Dendritic cell treated with granulocyte-macrophage colony-stimulating factor and Interleukin-4, amounts not matched to agents 40 ng/mL and 50 ng/mL, for 4 days (primary cell): ENCODE data around the gene DDRGK1.

ENCODE experiments used
- H3K27ac Mint-ChIP-seq: one replicate; pipeline ENCODE4 v1.8.0; 2022; ENCODE audit warnings: mild to moderate bottlenecking, mixed read lengths
- H3K27me3 Mint-ChIP-seq: one replicate; pipeline ENCODE4 v1.8.0; 2022; ENCODE audit warnings: mild to moderate bottlenecking, mixed read lengths
- H3K36me3 Mint-ChIP-seq: one replicate; pipeline ENCODE4 v1.8.0; 2022; ENCODE audit warnings: low read depth, mixed read lengths
- H3K4me1 Mint-ChIP-seq: one replicate; pipeline ENCODE4 v1.8.0; 2022; ENCODE audit warnings: low read depth, mixed read lengths
- H3K4me3 Mint-ChIP-seq: one replicate; pipeline ENCODE4 v1.8.0; 2022; ENCODE audit warnings: mild to moderate bottlenecking, moderate library complexity, mixed read lengths
- H3K9me3 Mint-ChIP-seq: one replicate; pipeline ENCODE4 v1.8.0; 2022; ENCODE audit warnings: mixed read lengths
- intact Hi-C: fragments of 100-400 bp; cut with micrococcal nuclease; formaldehyde crosslinking; loops from one replicate; pipeline ENCODE4 v1.15.0; 2022

DDRGK1 gene

DNA sequence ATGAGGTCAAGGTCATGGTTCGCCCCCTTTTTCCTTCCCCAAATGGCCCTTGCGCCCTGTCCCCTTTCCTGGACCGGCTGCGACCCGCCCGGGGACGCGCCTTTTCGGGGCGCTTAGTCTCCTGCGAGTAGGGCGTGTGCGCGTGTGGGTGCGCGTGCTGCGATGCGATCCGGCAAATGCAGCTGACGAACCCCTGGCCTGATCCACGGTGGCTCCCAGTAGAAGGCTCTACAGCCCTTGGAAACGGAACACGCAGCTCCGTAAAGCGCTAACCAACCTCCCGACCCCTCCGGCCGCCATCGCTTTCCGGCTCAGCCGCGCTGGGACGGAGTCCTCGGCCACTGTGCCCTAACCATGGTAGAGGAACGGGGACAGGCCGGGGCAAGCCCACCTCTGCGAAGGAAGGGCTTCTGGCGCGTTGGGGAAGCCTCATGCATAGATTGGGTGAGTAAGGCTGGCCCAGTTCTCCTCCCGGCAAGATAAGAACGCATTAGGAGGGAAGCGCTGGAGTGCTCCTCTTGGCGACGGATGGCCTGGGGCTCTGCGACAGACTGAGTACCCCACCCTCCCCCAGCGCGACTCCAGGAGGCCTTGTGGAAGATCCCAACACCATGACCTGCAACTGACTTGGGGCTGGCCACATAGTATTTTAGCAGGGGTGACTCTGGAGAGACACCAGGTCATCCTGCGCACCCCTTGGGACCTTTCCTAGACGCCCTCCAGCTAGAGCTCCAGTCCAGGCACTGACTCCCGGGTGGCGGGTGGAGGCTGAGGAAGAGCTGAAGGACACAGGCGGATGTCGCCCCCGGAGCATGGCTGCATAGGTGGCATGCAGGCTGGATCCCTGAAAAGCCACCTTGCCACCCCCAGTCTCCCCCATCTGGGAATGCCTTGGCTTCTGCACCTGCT is 35.6 kb upstream of the DDRGK1 start:
- Mint-ChIP-seq H3K27me3 (peaks cover 89% of the 10 kb centered on the region), H3K4me1 (peaks cover 30% of the 10 kb centered on the region), H3K36me3 (peaks cover 7% of the 10 kb centered on the region), H3K4me3 (peak overlapping the region; percentile 91), H3K27ac (peak overlapping the region; percentile 78), H3K9me3 (no peaks in the 10 kb centered on the region)
- intact Hi-C loops: no loop called here

GRCh38 chr20:3239026-3239866 is 34.8 kb upstream of the DDRGK1 start, which contains the start of gene SLC4A11:
Gene SLC4A11, minus strand, starts transcription at chr20:3239190. Its CDS starts 53 bp downstream, at chr20:3239137.
- Mint-ChIP-seq H3K4me3 (peak within 1 kb of the TSS; percentile 91), H3K27ac (peak within 1 kb of the TSS; percentile 78), H3K27me3 (peaks cover 89% of the 10 kb centered on the region), H3K4me1 (peaks cover 30% of the 10 kb centered on the region), H3K9me3 (no peaks in the 10 kb centered on the region), H3K36me3 (peaks cover 7% of the 10 kb centered on the region)
- intact Hi-C loops: no loop called here

GRCh38 chr20:3238616-3239025 is 34.1 kb upstream of the DDRGK1 start:
- no peaks in the 10 kb centered on the region for H3K9me3 Mint-ChIP-seq
- no peak overlapping the region for H3K27ac Mint-ChIP-seq
- H3K27me3 Mint-ChIP-seq: peaks cover 86% of the 10 kb centered on the region
- intact Hi-C loops: no loop called here
- H3K36me3 Mint-ChIP-seq: peaks cover 7% of the 10 kb centered on the region
- peak overlapping the region; percentile 84 for H3K4me3 Mint-ChIP-seq
- H3K4me1 Mint-ChIP-seq: peaks cover 30% of the 10 kb centered on the region

- H3K9me3 Mint-ChIP-seq: no peaks in the 10 kb centered on the region
- H3K27ac Mint-ChIP-seq: no peak overlapping the region
- peaks cover 7% of the 10 kb centered on the region for H3K36me3 Mint-ChIP-seq
- intact Hi-C loops: no loop called here
- H3K4me3 Mint-ChIP-seq: peak overlapping the region; percentile 84
- H3K4me1 Mint-ChIP-seq: peaks cover 30% of the 10 kb centered on the region
- H3K27me3 Mint-ChIP-seq: peaks cover 82% of the 10 kb centered on the region
These were observed 33.6 kb upstream of the DDRGK1 start for GRCh38 chr20:3237958-3238615.

DNA sequence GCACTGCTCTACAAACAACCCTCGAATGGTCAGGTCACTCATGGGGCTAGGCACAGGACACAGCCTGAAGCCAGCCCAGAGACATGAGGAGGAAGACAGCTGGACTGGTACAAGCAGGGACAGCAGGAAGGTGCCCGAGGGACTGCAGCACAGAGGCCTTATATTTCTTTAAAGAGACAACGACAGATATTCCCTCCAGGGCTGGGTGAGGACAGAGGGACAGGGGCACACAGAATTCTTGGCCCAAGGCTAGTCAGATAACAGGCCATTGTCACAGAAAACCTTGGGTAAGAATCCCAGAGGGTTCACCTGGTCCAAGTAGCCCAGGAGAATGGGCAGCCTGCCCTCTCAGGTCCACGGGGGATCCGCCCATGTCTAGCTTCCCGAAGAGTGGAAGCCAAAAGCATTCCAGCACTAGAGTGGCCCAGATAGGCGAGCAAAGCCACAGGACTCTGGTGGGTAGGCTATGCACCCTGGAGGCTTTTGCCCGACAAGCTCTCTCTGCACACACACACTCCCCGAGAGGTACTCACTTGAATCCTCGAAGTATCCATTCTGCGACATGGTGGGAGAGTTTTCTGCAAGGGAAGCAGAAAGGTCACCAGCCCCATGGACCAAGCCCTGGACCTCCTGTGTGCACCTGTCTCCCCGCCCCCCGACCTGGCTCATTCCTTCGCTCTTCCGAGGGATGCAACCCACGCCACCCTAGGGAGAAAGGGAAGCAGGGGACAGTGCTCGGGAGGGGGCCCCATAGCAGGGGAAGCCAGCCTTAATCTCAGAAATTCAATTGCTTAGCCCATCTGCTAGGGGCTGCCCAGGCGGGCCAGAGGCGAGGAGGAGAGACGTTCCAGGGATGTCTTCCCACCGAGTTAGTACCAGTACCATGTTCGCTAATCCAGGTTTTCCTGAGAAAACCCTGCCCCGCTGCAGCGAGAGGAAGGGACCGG is 32.8 kb upstream of the DDRGK1 start:
- no peaks in the 10 kb centered on the region for H3K9me3 Mint-ChIP-seq
- H3K4me1 Mint-ChIP-seq: peaks cover 30% of the 10 kb centered on the region
- peaks cover 7% of the 10 kb centered on the region for H3K36me3 Mint-ChIP-seq
- no peak overlapping the region for H3K4me3 Mint-ChIP-seq
- intact Hi-C loops: no loop called here
- peaks cover 77% of the 10 kb centered on the region for H3K27me3 Mint-ChIP-seq
- H3K27ac Mint-ChIP-seq: no peak overlapping the region

- Mint-ChIP-seq H3K27ac (no peak overlapping the region), H3K4me1 (peaks cover 25% of the 10 kb centered on the region), H3K4me3 (no peak overlapping the region), H3K36me3 (peaks cover 7% of the 10 kb centered on the region), H3K27me3 (peaks cover 62% of the 10 kb centered on the region), H3K9me3 (no peaks in the 10 kb centered on the region)
- intact Hi-C loops: no loop called here
These were observed 31.3 kb upstream of the DDRGK1 start for GRCh38 chr20:3235666-3236324.

- H3K4me3 Mint-ChIP-seq: no peak overlapping the region
- H3K4me1 Mint-ChIP-seq: peaks cover 11% of the 10 kb centered on the region
- no peak overlapping the region for H3K27ac Mint-ChIP-seq
- H3K27me3 Mint-ChIP-seq: peaks cover 48% of the 10 kb centered on the region
- no peaks in the 10 kb centered on the region for H3K36me3 Mint-ChIP-seq
- no peaks in the 10 kb centered on the region for H3K9me3 Mint-ChIP-seq
- intact Hi-C loops: no loop called here
These were observed 29.6 kb upstream of the DDRGK1 start for GRCh38 chr20:3233991-3234498.

DNA sequence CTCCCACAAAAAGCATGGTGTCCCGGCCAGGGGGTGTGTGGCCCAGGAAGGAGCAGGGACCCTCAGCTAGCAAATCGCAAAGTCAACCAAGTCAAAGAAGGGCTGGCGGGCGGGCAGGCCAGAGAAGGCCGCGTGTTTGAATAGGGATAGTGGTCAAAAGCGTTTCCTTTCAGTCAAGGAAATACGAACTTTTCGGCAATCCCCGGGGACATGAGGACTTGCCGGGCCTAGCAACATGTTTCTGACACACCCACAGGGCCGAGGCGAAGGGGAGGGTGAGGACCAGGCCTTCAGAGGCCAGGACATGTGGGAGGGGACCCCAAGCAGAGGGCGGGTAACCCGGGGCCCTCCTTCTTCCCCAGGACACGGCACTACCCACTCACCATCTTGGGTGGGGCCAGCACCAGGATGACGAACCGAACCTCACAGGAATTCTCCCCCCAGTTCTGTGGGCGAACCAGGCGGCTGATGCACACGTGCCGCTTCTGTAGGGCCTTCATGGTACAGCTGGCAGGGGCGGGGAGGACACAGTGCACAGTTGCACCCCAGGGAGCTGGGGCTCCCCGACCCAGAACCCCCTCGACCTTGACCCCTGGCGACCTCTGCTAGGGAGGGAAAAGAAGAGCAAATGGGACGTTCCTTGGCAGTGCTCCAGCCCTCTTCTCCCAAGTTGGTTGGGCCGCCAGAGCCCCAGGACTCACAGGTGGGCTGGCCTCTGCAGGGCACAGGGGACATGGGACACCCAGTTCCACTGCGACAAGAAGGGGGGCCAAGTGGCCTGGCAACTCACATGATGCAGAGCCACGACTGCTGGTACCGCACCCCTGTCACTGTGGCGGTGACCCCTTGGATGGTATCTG is 28.9 kb upstream of the DDRGK1 start:
- H3K4me1 Mint-ChIP-seq: peaks cover 11% of the 10 kb centered on the region
- H3K9me3 Mint-ChIP-seq: no peaks in the 10 kb centered on the region
- H3K36me3 Mint-ChIP-seq: no peaks in the 10 kb centered on the region

GRCh38 chr20:3231889-3232588 is 27.6 kb upstream of the DDRGK1 start:
- no peak overlapping the region for H3K4me3 Mint-ChIP-seq
- intact Hi-C loops: no loop called here

More for the DNA sequence above, 28.9 kb upstream of the DDRGK1 start:
- intact Hi-C loops: no loop called here
- Mint-ChIP-seq H3K27me3 (peaks cover 44% of the 10 kb centered on the region), H3K27ac (no peak overlapping the region), H3K4me3 (no peak overlapping the region)

DNA sequence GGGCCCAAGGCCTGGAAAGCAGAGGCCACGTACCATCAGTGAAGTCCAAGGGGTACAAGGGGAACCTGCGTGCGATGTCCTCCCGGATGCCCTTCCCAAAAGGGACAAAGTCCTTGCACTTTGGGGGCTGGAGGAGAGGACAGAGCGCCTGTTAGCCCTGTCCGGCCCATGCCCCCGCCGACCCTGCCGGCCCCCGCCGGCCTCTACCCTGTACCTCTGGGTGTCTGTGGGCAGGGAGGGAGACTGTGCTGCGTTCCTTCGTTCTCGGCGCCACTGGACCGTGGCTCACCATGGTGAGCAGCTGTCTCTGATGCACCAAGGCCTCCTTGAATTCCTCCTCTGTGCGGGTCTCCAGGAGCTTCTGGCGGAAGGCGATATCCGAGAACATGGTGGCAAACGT is 26.6 kb upstream of the DDRGK1 start:
- Mint-ChIP-seq H3K4me1 (no peaks in the 10 kb centered on the region), H3K27me3 (peaks cover 23% of the 10 kb centered on the region), H3K27ac (no peak overlapping the region), H3K9me3 (no peaks in the 10 kb centered on the region), H3K36me3 (peaks cover 11% of the 10 kb centered on the region), H3K4me3 (no peak overlapping the region)
- intact Hi-C loops: no loop called here

More at GRCh38 chr20:3231889-3232588, 27.6 kb upstream of the DDRGK1 start:
- H3K27ac Mint-ChIP-seq: no peak overlapping the region
- H3K4me1 Mint-ChIP-seq: peaks cover 4% of the 10 kb centered on the region
- peaks cover 4% of the 10 kb centered on the region for H3K36me3 Mint-ChIP-seq
- no peaks in the 10 kb centered on the region for H3K9me3 Mint-ChIP-seq
- peaks cover 32% of the 10 kb centered on the region for H3K27me3 Mint-ChIP-seq

DNA sequence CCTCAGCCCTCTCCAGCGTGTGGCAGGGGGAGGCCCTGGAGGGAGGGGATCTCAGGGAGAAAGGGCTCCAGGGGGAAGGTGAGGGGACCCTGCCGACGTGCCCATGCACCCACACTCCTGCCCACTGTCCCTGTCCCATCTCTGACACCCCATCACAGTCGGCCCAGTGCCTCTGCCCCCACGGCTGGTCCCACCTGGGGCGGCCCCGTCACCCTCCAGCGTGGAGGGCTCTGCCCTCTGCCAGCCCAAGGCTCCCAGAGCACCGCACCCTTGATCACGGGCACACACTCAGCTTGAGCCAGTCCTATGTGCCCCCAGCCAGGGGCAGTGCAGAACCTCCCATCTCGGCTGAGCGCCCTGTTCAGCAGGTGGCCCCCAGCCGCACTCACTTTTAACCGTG is 25.3 kb upstream of the DDRGK1 start:
- Mint-ChIP-seq H3K27ac (no peak overlapping the region), H3K27me3 (peaks cover 10% of the 10 kb centered on the region), H3K4me3 (no peak overlapping the region), H3K9me3 (no peaks in the 10 kb centered on the region), H3K4me1 (no peaks in the 10 kb centered on the region), H3K36me3 (peaks cover 13% of the 10 kb centered on the region)
- intact Hi-C loops: no loop called here
